Smooth muscle cell (in vitro differentiated cells): ENCODE measurements around the gene EDN2. TPM values are rescaled to one million over a fixed set of nuclear protein-coding genes. Genes with fewer than 3 reads are reported as not detected.

Experiments
- DNase-seq: peaks from one replicate; lab custom pipeline; 2025; ENCODE audit not compliant: unreplicated experiment; lab: John Stamatoyannopoulos, UW
- H2AFZ ChIP-seq: fragments of 200-600 bp; sonication (generic); 2 replicates; pipeline ENCODE4 v1.6.0; 2016; ENCODE audit warnings: antibody characterized with exemption, low read depth, mild to moderate bottlenecking
- H3F3A ChIP-seq: fragments of 200-600 bp; sonication (generic); 2 replicates; pipeline ENCODE4 v1.6.0; 2017; ENCODE audit warnings: antibody characterized with exemption, low read depth
- H3K27ac ChIP-seq: fragments of 200-600 bp; sonication (generic); 2 replicates; pipeline ENCODE4 v1.5.1; 2016; ENCODE audit warnings: low read depth, mild to moderate bottlenecking
- H3K27me3 ChIP-seq: fragments of 200-600 bp; sonication (generic); 2 replicates; pipeline ENCODE4 v1.6.1; 2016; ENCODE audit warnings: low read depth, mild to moderate bottlenecking
- H3K36me3 ChIP-seq: fragments of 200-600 bp; sonication (generic); 2 replicates; pipeline ENCODE4 v1.5.1; 2016; ENCODE audit warnings: low read depth
- H3K4me1 ChIP-seq: fragments of 200-600 bp; sonication (generic); 2 replicates; pipeline ENCODE4 v1.5.1; 2016; ENCODE audit warnings: low read depth
- H3K4me2 ChIP-seq: fragments of 200-600 bp; sonication (generic); 2 replicates; pipeline ENCODE4 v1.6.0; 2016; ENCODE audit warnings: mild to moderate bottlenecking
- H3K4me3 ChIP-seq: fragments of 200-600 bp; sonication (generic); 2 replicates; pipeline ENCODE4 v1.5.1; 2016; ENCODE audit warnings: mild to moderate bottlenecking
- H3K79me2 ChIP-seq: fragments of 200-600 bp; sonication (generic); 2 replicates; pipeline ENCODE4 v1.6.0; 2016; ENCODE audit warnings: low read depth, mild to moderate bottlenecking
- H3K9ac ChIP-seq: fragments of 200-600 bp; sonication (generic); 2 replicates; pipeline ENCODE4 v1.6.0; 2016; ENCODE audit warnings: low read depth
- H3K9me3 ChIP-seq: fragments of 200-600 bp; sonication (generic); replicated peaks from 2 replicates; pipeline ENCODE4 v1.5.1; 2016; ENCODE audit warnings: low read depth
- H4K20me1 ChIP-seq: fragments of 200-600 bp; sonication (generic); 2 replicates; pipeline ENCODE4 v1.6.0; 2016; ENCODE audit warnings: low read depth
- CTCF ChIP-seq: fragments of 200-600 bp; sonication (generic); IDR thresholded peaks from 2 replicates; pipeline ENCODE4 v1.5.1; 2017; ENCODE audit warnings: borderline replicate concordance, mild to moderate bottlenecking, antibody characterized with exemption; ENCODE audit not compliant: insufficient read depth, poor library complexity, severe bottlenecking
- WGBS: methylation state at CpG from one replicate; pipeline ENCODE4 v1.1.7; 2016; ENCODE audit warnings: low lambda C conversion rate; 5-methylcytosine and 5-hydroxymethylcytosine counted together
- polyA plus RNA-seq: library from polyadenylated mRNA; unstranded; fragments of >200 nt; fragmentation: Nextera tagmentation; extraction: Ambion mirVana; gene quantifications from 2 replicates; pipeline ENCODE4 v1.2.1, GENCODE V29; 2016
- total RNA-seq: library from RNA; depleted of rRNA; stranded (reverse); fragments of >200 nt; gene quantifications from 2 replicates; pipeline ENCODE4 v1.2.3, GENCODE V29; 2014

EDN2 gene
- total and polyA plus RNA-seq, 2 experiments from 2014 or later = not detected

- TF ChIP-seq CTCF = no peak
- H3K9ac ChIP-seq = no peak overlapping the region
- DNase-seq = no peak
- no peaks in the 10 kb centered on the region for H3K27me3 ChIP-seq
- H3K79me2 ChIP-seq = no peaks in the 10 kb centered on the region
- no peak overlapping the region for H3K4me3 ChIP-seq
- no peak overlapping the region for H3K27ac ChIP-seq
- H3F3A ChIP-seq = no peaks in the 10 kb centered on the region
- no peaks in the 10 kb centered on the region for H4K20me1 ChIP-seq
- H3K4me2 ChIP-seq = no peak overlapping the region
- WGBS = 100% methylated on average over 5 of the region's 5 CpGs
- no peak overlapping the region for H2AFZ ChIP-seq
- no peaks in the 10 kb centered on the region for H3K9me3 ChIP-seq
- H3K4me1 ChIP-seq = peaks cover 27% of the 10 kb centered on the region
- no peaks in the 10 kb centered on the region for H3K36me3 ChIP-seq
These were observed 5.1 kb upstream of the EDN2 start for GRCh38 chr1:41489561-41489960.

- Histone ChIP-seq H3K9me3 (no peaks in the 10 kb centered on the region), H3K27me3 (no peaks in the 10 kb centered on the region), H4K20me1 (no peaks in the 10 kb centered on the region), H3K4me1 (peaks cover 27% of the 10 kb centered on the region), H3F3A (no peaks in the 10 kb centered on the region), H3K79me2 (no peaks in the 10 kb centered on the region), H3K36me3 (no peaks in the 10 kb centered on the region), H3K9ac (no peak overlapping the region), H3K4me2 (no peak overlapping the region), H2AFZ (no peak overlapping the region), H3K27ac (no peak overlapping the region), H3K4me3 (no peak overlapping the region)
- 87% methylated on average over 10 of the region's 11 CpGs for WGBS
- no peak for DNase-seq
- no peak for TF ChIP-seq CTCF
These were observed 3.8 kb upstream of the EDN2 start for GRCh38 chr1:41488040-41488951.

- H3K4me3 ChIP-seq = no peak overlapping the region
- no peak overlapping the region for H3K9ac ChIP-seq
- DNase-seq = no peak
- no peak overlapping the region for H3K27ac ChIP-seq
- peaks cover 33% of the 10 kb centered on the region for H3K4me1 ChIP-seq
- no peaks in the 10 kb centered on the region for H3F3A ChIP-seq
- H4K20me1 ChIP-seq = no peaks in the 10 kb centered on the region
- no peak overlapping the region for H2AFZ ChIP-seq
- no peaks in the 10 kb centered on the region for H3K36me3 ChIP-seq
- TF ChIP-seq CTCF = no peak
- H3K9me3 ChIP-seq = no peaks in the 10 kb centered on the region
- 58% methylated on average over 16 of the region's 16 CpGs for WGBS
- no peaks in the 10 kb centered on the region for H3K27me3 ChIP-seq
- peak overlapping the region; percentile 72 for H3K4me2 ChIP-seq
- no peaks in the 10 kb centered on the region for H3K79me2 ChIP-seq
These were observed 2.9 kb upstream of the EDN2 start for GRCh38 chr1:41487126-41488039.
